H1 (cell line): ENCODE results near the gene COPZ2. TPM values are rescaled to one million over a fixed set of nuclear protein-coding genes. Genes with fewer than 3 reads are reported as not detected.

Experiments
- CTCF ChIA-PET: fragments of 300-600 bp; sonication (Branson Sonifier 250); formaldehyde crosslinking; loops from one replicate; lab custom pipeline; 2021; ENCODE audit not compliant: partially characterized antibody; lab: Charles Lee
- POLR2A ChIA-PET: fragments of 300-600 bp; sonication (Branson Sonifier 250); formaldehyde crosslinking; loops from one replicate; lab custom pipeline; 2021; ENCODE audit warnings: inconsistent platforms; ENCODE audit not compliant: partially characterized antibody; lab: Charles Lee
- DNase-seq, 2 experiments: peaks; one replicate each; pipeline versions ENCODE4 v3.0.0 to v3.0.0-alpha.2; 2010 to 2022; ENCODE audit warnings: low spot score in 2 of 2, low read depth in 1 of 2, mixed read lengths in 1 of 2
- FAIRE-seq: peaks from 2 replicates; lab custom pipeline; 2011; peaks lifted over from hg19 to GRCh38; lab: Jason Lieb, UNC
- H2AFZ ChIP-seq: 2 replicates; pipeline ENCODE4 v1.8.1; 2012; ENCODE audit warnings: low read length, inconsistent platforms
- H2AK5ac ChIP-seq: 2 replicates; pipeline ENCODE4 v1.6.1; 2013; ENCODE audit warnings: low read depth, low read length
- H2BK120ac ChIP-seq: replicated peaks from 2 replicates; pipeline ENCODE3; 2013; ENCODE audit warnings: low read depth, low read length, inconsistent platforms
- H2BK12ac ChIP-seq: 2 replicates; pipeline ENCODE4 v1.6.1; 2013; ENCODE audit warnings: low read depth, low read length
- H2BK15ac ChIP-seq: 2 replicates; pipeline ENCODE4 v1.6.1; 2013; ENCODE audit warnings: low read length
- H2BK20ac ChIP-seq: 2 replicates; pipeline ENCODE4 v1.6.1; 2013; ENCODE audit warnings: low read length
- H2BK5ac ChIP-seq: 2 replicates; pipeline ENCODE4 v1.6.1; 2013; ENCODE audit warnings: low read depth, low read length
- H3K14ac ChIP-seq: 2 replicates; pipeline ENCODE4 v1.6.1; 2013; ENCODE audit warnings: inconsistent platforms; ENCODE audit not compliant: insufficient read length
- H3K18ac ChIP-seq: 2 replicates; pipeline ENCODE4 v1.6.1; 2013; ENCODE audit warnings: low read length; ENCODE audit errors: extremely low read depth
- H3K23ac ChIP-seq: 2 replicates; pipeline ENCODE4 v1.6.1; 2013; ENCODE audit warnings: inconsistent platforms; ENCODE audit not compliant: insufficient read length
- H3K23me2 ChIP-seq: 2 replicates; pipeline ENCODE4 v1.6.1; 2013; ENCODE audit warnings: low read depth, low read length
- H3K27ac ChIP-seq: 2 replicates; pipeline ENCODE4 v1.6.1; 2011; ENCODE audit warnings: low read depth, low read length, inconsistent platforms
- H3K27me3 ChIP-seq, 4 experiments: replicated peaks in 1 of 4; 1 replicate in 1 of 4; 2 replicates in 3 of 4; pipeline versions ENCODE4 v1.6.1 to v1.8.1; 2011 to 2013; ENCODE audit warnings: low read length in 3 of 4, mild to moderate bottlenecking in 3 of 4, inconsistent platforms in 2 of 4, mixed read lengths in 2 of 4, moderate library complexity in 1 of 4; ENCODE audit not compliant: control insufficient read depth in 3 of 4, insufficient read depth in 3 of 4; ENCODE audit errors: extremely low read depth in 1 of 4
- H3K36me3 ChIP-seq, 4 experiments: 2 replicates each; pipeline versions ENCODE4 v1.6.1 to v1.8.1; 2011 to 2013; ENCODE audit warnings: mild to moderate bottlenecking in 4 of 4, low read length in 3 of 4, moderate library complexity in 2 of 4, control low read depth in 1 of 4, inconsistent platforms in 1 of 4; ENCODE audit not compliant: insufficient read depth in 4 of 4, control insufficient read depth in 2 of 4
- H3K4ac ChIP-seq: replicated peaks from 2 replicates; pipeline ENCODE3; 2013; ENCODE audit warnings: low read length, low read depth, mixed read lengths, inconsistent platforms; ENCODE audit not compliant: insufficient read length
- H3K4me1 ChIP-seq, 4 experiments: replicated peaks in 1 of 4; 1 replicate in 1 of 4; 2 replicates in 3 of 4; pipeline versions ENCODE4 v1.6.1 to v1.8.1; 2011 to 2013; ENCODE audit warnings: low read length in 3 of 4, inconsistent platforms in 2 of 4, mixed read lengths in 1 of 4; ENCODE audit not compliant: insufficient read depth in 4 of 4, control insufficient read depth in 3 of 4
- H3K4me2 ChIP-seq, 2 experiments: 2 replicates each; pipeline versions ENCODE4 v1.6.1 to v1.8.1; 2011 to 2013; ENCODE audit warnings: low read depth in 2 of 2, low read length in 2 of 2, control low read depth in 1 of 2, inconsistent platforms in 1 of 2, mild to moderate bottlenecking in 1 of 2; ENCODE audit not compliant: insufficient read depth in 1 of 2
- H3K4me3 ChIP-seq, 4 experiments: fragments of 200-600, 300-600 bp in 1 of 4; sonication (generic), shearing (Covaris generic), sonication (Bioruptor Twin) in 1 of 4; 2 replicates each; pipeline versions ENCODE4 v1.5.1 to v1.8.1; 2011 to 2016; ENCODE audit warnings: low read length in 4 of 4, low read depth in 3 of 4, control low read depth in 2 of 4, inconsistent platforms in 2 of 4, mild to moderate bottlenecking in 2 of 4, mixed read lengths in 1 of 4, moderate library complexity in 1 of 4; ENCODE audit not compliant: insufficient read depth in 2 of 4; ENCODE audit errors: extremely low read depth in 1 of 4
- H3K56ac ChIP-seq: replicated peaks from 2 replicates; pipeline ENCODE3; 2013; ENCODE audit warnings: low read depth, mild to moderate bottlenecking, mixed read lengths, low read length, inconsistent platforms; ENCODE audit not compliant: insufficient read length
- H3K79me1 ChIP-seq: 2 replicates; pipeline ENCODE4 v1.6.1; 2013; ENCODE audit warnings: low read depth, low read length, control low read depth
- H3K79me2 ChIP-seq, 2 experiments: 2 replicates each; pipeline versions ENCODE4 v1.6.1 to v1.8.1; 2012 to 2013; ENCODE audit warnings: low read length in 2 of 2, mild to moderate bottlenecking in 2 of 2, inconsistent platforms in 1 of 2; ENCODE audit not compliant: insufficient read depth in 2 of 2, control insufficient read depth in 1 of 2
- H3K9ac ChIP-seq, 4 experiments: replicated peaks in 1 of 4; 1 replicate in 1 of 4; 2 replicates in 3 of 4; pipeline versions ENCODE4 v1.6.1 to v1.8.1; 2011 to 2013; ENCODE audit warnings: low read depth in 3 of 4, low read length in 3 of 4, control low read depth in 2 of 4, mild to moderate bottlenecking in 2 of 4, moderate library complexity in 2 of 4, inconsistent platforms in 1 of 4; ENCODE audit errors: extremely low read depth in 1 of 4
- H3K9me3 ChIP-seq, 2 experiments: 2 replicates each; pipeline versions ENCODE4 v1.6.1 to v1.8.1; 2012 to 2013; ENCODE audit warnings: mild to moderate bottlenecking in 2 of 2, moderate library complexity in 2 of 2, control low read depth in 1 of 2, inconsistent platforms in 1 of 2, low read depth in 1 of 2, low read length in 1 of 2, mixed read lengths in 1 of 2; ENCODE audit not compliant: insufficient read depth in 2 of 2
- H4K20me1 ChIP-seq, 2 experiments: replicated peaks in 1 of 2; 2 replicates each; pipeline versions ENCODE3 to v1.8.1; 2011 to 2013; ENCODE audit warnings: inconsistent platforms in 2 of 2, low read length in 2 of 2, mild to moderate bottlenecking in 1 of 2; ENCODE audit not compliant: insufficient read depth in 2 of 2, control insufficient read depth in 1 of 2
- H4K5ac ChIP-seq: 2 replicates; pipeline ENCODE4 v1.6.1; 2013; ENCODE audit warnings: low read length, low read depth, mixed read lengths, inconsistent platforms; ENCODE audit not compliant: insufficient read length
- H4K8ac ChIP-seq: 2 replicates; pipeline ENCODE4 v1.8.0; 2013; ENCODE audit warnings: mild to moderate bottlenecking, moderate library complexity, low read length, inconsistent platforms; ENCODE audit not compliant: insufficient read depth; ENCODE audit errors: extremely low read depth
- H4K91ac ChIP-seq: replicated peaks from 2 replicates; pipeline ENCODE3; 2013; ENCODE audit warnings: low read length, mixed read lengths, inconsistent platforms; ENCODE audit not compliant: insufficient read length
- BACH1 ChIP-seq: IDR thresholded peaks from 2 replicates; pipeline ENCODE4 v1.6.1; 2012; ENCODE audit warnings: low read length, improper control_type of control experiment
- CEBPB ChIP-seq: IDR thresholded peaks from 2 replicates; pipeline ENCODE4 v1.6.1; 2012; ENCODE audit warnings: low read depth, low read length
- CHD1 ChIP-seq: IDR thresholded peaks from 2 replicates; pipeline ENCODE4 v1.6.1; 2012; ENCODE audit warnings: low read depth, low read length, improper control_type of control experiment
- EGR1 ChIP-seq: IDR thresholded peaks from 2 replicates; pipeline ENCODE4 v1.6.1; 2011; ENCODE audit warnings: low read depth, low read length, borderline replicate concordance
- KDM1A ChIP-seq: fragments of 200-600, 300-600 bp; sonication (generic); IDR thresholded peaks from 2 replicates; pipeline ENCODE4 v1.7.1; 2016; ENCODE audit warnings: mild to moderate bottlenecking, low read length, borderline replicate concordance
- MAFK ChIP-seq: IDR thresholded peaks from 2 replicates; pipeline ENCODE4 v1.6.1; 2012; ENCODE audit warnings: low read depth, mild to moderate bottlenecking, improper control_type of control experiment, low read length
- PHF8 ChIP-seq: fragments of 200-600 bp; sonication (generic); conservative IDR thresholded peaks from 2 replicates; pipeline ENCODE4 v1.7.1; 2012; ENCODE audit warnings: low read depth, mild to moderate bottlenecking, inconsistent platforms, low read length, moderate library complexity
- RAD21 ChIP-seq, 2 experiments: IDR thresholded peaks in 1 of 2; conservative IDR thresholded peaks in 1 of 2; 2 replicates each; pipeline ENCODE4 v1.6.1; 2011; ENCODE audit warnings: low read depth in 2 of 2, low read length in 2 of 2, improper control_type of control experiment in 1 of 2, inconsistent platforms in 1 of 2, mild to moderate bottlenecking in 1 of 2, moderate library complexity in 1 of 2
- SIX5 ChIP-seq: IDR thresholded peaks from 2 replicates; pipeline ENCODE4 v1.6.1; 2011; ENCODE audit warnings: mild to moderate bottlenecking, low read depth, low read length
- SUZ12 ChIP-seq: fragments of 200-600 bp; sonication (generic); IDR thresholded peaks from 2 replicates; pipeline ENCODE4 v1.6.1; 2012; ENCODE audit warnings: mild to moderate bottlenecking, inconsistent platforms, low read length, moderate library complexity, mixed read lengths
- ZNF274 ChIP-seq: IDR thresholded peaks from 2 replicates; pipeline ENCODE4 v1.7.0; 2012; ENCODE audit warnings: low read length, borderline replicate concordance; ENCODE audit errors: extremely low read depth
- WGBS, 2 experiments: shearing (Covaris generic) in 1 of 2; methylation state at CpG; one replicate each; pipeline versions ENCODE4 v1.1.6 to v1.1.7; 2013 to 2015; ENCODE audit warnings: low lambda C conversion rate in 2 of 2, mixed read lengths in 2 of 2, inconsistent platforms in 1 of 2, low coverage in 1 of 2, missing lambda C conversion rate in 1 of 2; ENCODE audit not compliant: insufficient replicate concordance in 2 of 2, insufficient coverage in 1 of 2, insufficient read length in 1 of 2; ENCODE audit errors: extremely low coverage in 1 of 2, missing lambda C conversion rate in 1 of 2; 5-methylcytosine and 5-hydroxymethylcytosine counted together
- polyA plus RNA-seq, 7 experiments: library from polyadenylated mRNA; depleted of rRNA in 3 of 7; stranded (reverse) in 5 of 7; unstranded in 2 of 7; fragments of >200 nt in 5 of 7; fragments of 200-250 nt in 2 of 7; gene quantifications; 1 replicate in 5 of 7; 2 replicates in 1 of 7; 4 replicates in 1 of 7; pipeline versions ENCODE4 v1.2.1 to v1.2.3, GENCODE V29; 2011 to 2013; ENCODE audit warnings: missing spikeins in 2 of 7, mixed read lengths in 2 of 7
- total RNA-seq: library from RNA; stranded (reverse); fragmentation: NEBNext Ultra II Directional; extraction: Animal tissue kit (Norgen Biotek cat#: 25700); gene quantifications from 2 replicates; pipeline ENCODE4 v1.2.1, GENCODE V29; 2021

The COPZ2 gene
- total and polyA plus RNA-seq, 2 of the 8 experiments (the other 6 are each of a cell fraction or from before 2014, with no cell fraction given) = 0.24 TPM; not detected in 1

- Histone ChIP-seq H4K5ac (peak overlapping the region; percentile 88), H3K27me3 (no peaks in the 10 kb centered on the region), H2BK12ac (peak overlapping the region; percentile 98; the same call in 1 of the 2 replicates), H3K36me3 (no peaks in the 10 kb centered on the region), H3K79me1 (no peaks in the 10 kb centered on the region), H4K8ac (no peak overlapping the region), H2BK20ac (peak overlapping the region; percentile 88), H3K9me3 (no peaks in the 10 kb centered on the region), H4K91ac (peak overlapping the region; percentile 98), H2BK15ac (no peak overlapping the region), H2BK5ac (peak overlapping the region; percentile 92; the same call in 1 of the 2 replicates), H3K23me2 (0 out of 2 replicates have a peak, but pooled peaks cover 2% of the 10 kb centered on the region), H3K56ac (no peak overlapping the region), H2AK5ac (no peak overlapping the region), H2BK120ac (peak overlapping the region; percentile 97), H3K27ac (peak overlapping the region; percentile 68), H3K14ac (no peak overlapping the region), H3K4me3 (peak overlapping the region in 1 of 4 experiments; percentile 12; a peak in 3 of 8 replicates), H4K20me1 (no peaks in the 10 kb centered on the region), H3K23ac (no peak overlapping the region), H3K4ac (peak overlapping the region; percentile 93), H3K4me1 (peaks cover 18 to 41% (median 28%) of the 10 kb centered on the region in 4 experiments), H3K18ac (peak overlapping the region; percentile 93), H3K79me2 (no peaks in the 10 kb centered on the region), H3K4me2 (peak overlapping the region; percentile 57 to 76), H3K9ac (peak overlapping the region in 2 of 4 experiments; percentile 3 to 35; a peak in 2 of 7 replicates), H2AFZ (no peak overlapping the region)
- FAIRE-seq = no peak
- CTCF ChIA-PET = interaction anchor here (0.6 to 27.8 kb wide), 9 partner anchors 11 to 156 kb away, joined by 3 to 493 read pairs (median 11); partner anchors contain the start of genes CDK5RAP3, PNPO and PRR15L
- POLR2A ChIA-PET = interaction anchor here (0.9 to 4.1 kb wide), 5 partner anchors 9 to 52 kb away, joined by 3 to 19 read pairs (median 7); partner anchors contain the start of gene NFE2L1
- WGBS, 2 experiments = 28% methylated on average over 4 of the region's 4 CpGs; no CpG with 5 or more reads in 1 of the 2 experiments
- TF ChIP-seq SUZ12 (no peak), MAFK (peak; percentile 74), PHF8 (no peak), CEBPB (no peak), ZNF274 (no peak), CHD1 (no peak), RAD21 (IDR thresholded peaks at IDR 0.05 in 1 of 2, conservative IDR thresholded peaks at IDR 0.05 in 1 of 2; ENCODE audit: low read depth in 2 of 2, low read length in 2 of 2) (no peak), KDM1A (no peak), EGR1 (0 out of 2 replicates have a peak, but pooled peaks have one; percentile 44), BACH1 (peak; percentile 61; the same call in 1 of the 2 replicates), SIX5 (no peak)
- no peak for DNase-seq
Observed at GRCh38 chr17:48002266-48002915, 35.2 kb downstream of the COPZ2 start.
